ENCODE measurements around the gene LTBP3. TPM values are rescaled to one million over a fixed set of nuclear protein-coding genes. Genes with fewer than 3 reads are reported as not detected.
"Not testable (repeated sequence)": the region's sequence is repeated elsewhere in the genome, so short reads cannot be mapped to it uniquely, and the experiment has no call there.

The LTBP3 gene
- total RNA-seq, 1 donor from 2014 or later = 22.5 TPM

DNA sequence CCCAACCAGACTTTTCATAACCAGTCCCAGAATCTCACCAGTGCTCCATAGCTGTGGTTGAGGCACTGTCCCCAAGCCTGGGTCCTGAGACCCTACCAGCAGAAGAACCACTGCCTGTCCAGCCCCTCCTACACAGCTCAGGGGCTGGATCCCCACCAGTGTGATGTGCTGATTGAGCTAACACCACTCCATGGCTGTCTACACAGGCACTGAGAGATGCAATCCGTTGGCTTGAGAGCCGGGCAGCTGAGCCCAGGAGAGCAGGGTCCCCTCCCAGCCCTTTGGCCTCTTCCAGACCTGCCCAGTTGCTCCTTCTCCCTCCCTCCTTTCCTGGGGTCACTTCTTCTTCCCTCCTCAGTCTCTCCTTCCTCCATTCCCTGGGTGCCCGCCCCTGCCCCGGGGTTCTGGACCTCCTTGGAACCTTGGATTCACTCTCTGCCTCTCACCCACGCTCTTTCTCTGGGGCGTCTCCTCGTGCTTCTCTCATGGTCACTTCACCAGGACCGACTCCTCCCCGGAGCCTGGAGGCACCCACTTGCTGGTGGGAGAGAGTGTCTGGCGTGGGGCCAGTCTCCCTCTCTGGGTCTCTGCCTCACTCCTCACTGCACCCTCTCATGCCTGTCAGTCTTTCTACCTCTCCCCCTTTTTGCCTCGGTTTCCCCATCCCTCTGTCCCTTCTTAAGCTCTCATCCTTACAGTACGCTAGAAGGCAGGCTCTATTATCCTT is 34.0 kb downstream of the LTBP3 start:
- no peaks in the 10 kb centered on the region for H3K9me3 Mint-ChIP-seq
- no peak for DNase-seq (ENCODE audit: low read depth, low spot score)
- H3K27ac Mint-ChIP-seq (ENCODE audit: unreplicated experiment) = no peak overlapping the region
- no peaks in the 10 kb centered on the region for H3K36me3 Mint-ChIP-seq (ENCODE audit: low read depth)
- no peak for TF ChIP-seq CTCF (conservative IDR thresholded peaks at IDR 0.05)
- peak overlapping the region; percentile 62 for H3K4me3 Mint-ChIP-seq
- H3K4me1 Mint-ChIP-seq = peaks cover 31% of the 10 kb centered on the region
- H3K27me3 Mint-ChIP-seq (ENCODE audit: low read depth) = peaks cover 4% of the 10 kb centered on the region

DNA sequence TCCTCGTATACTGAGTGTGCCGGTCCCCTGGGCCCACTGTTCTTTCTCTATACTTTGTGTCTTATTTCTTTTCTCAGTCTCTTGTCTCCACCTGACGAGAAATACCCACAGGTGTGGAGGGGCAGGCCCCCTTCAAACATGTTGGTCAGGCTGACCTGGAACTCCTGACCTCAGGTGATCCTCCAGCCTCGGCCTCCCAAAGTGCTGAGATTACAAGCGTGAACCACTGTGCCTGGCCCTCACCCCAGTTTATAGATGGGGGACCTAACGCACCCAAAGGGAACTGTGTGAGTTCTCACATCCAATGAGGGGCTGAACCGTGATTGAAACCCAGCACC is 34.6 kb downstream of the LTBP3 start:
- H3K4me3 Mint-ChIP-seq = peak overlapping the region; percentile 62

DNA sequence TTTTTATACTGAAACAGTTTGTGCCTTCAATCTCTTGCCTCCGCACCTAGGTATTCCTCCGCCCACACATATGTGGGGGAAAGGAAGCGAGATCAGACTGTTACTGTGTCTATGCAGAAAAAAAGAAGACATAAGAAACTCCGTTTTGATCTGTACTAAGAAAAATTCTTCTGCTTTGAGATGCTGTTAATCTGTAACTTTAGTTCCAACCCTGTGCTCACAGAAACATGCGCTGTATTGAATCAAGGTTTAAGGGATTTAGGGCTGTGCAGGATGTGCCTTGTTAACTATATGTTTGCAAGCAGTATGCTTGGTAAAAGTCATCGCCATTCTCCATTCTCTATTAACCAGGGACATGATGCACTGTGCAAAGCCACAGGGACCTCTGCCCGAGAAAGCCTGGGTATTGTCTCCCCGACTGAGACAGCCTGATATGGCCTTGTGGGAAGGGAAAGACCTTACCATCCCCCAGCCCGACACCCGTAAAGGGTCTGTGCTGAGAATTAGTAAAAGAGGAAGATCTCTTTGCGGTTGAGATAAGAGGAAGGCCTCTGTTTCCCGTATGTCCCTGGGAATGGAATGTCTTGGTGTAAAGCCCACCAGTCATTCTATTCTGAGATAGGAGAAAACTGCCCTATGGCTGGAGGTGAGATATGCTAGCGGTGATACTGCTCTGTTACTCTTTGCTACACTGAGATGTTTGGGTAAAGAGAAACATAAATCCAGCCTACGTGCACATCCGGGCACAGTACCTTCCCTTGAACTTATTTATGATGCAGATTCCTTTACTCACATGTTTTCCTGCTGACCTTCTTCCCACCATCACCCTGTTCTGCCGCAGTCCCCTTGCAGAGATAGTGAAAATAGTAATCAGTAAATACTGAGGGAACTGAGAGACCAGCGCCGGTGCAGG is 35.2 kb downstream of the LTBP3 start:
- H3K27ac Mint-ChIP-seq (ENCODE audit: unreplicated experiment); H3K36me3 Mint-ChIP-seq (ENCODE audit: low read depth); H3K9me3 Mint-ChIP-seq; H3K27me3 Mint-ChIP-seq (ENCODE audit: low read depth); DNase-seq (ENCODE audit: low read depth, low spot score): not testable (repeated sequence)
- Mint-ChIP-seq H3K4me1 (peaks cover 25% of the 10 kb centered on the region), H3K4me3 (peak overlapping the region; percentile 62)

More for the DNA sequence above, 34.6 kb downstream of the LTBP3 start:
- not testable (repeated sequence) for H3K9me3 Mint-ChIP-seq; H3K27me3 Mint-ChIP-seq (ENCODE audit: low read depth); H3K27ac Mint-ChIP-seq (ENCODE audit: unreplicated experiment); DNase-seq (ENCODE audit: low read depth, low spot score); H3K36me3 Mint-ChIP-seq (ENCODE audit: low read depth)
- peaks cover 26% of the 10 kb centered on the region for H3K4me1 Mint-ChIP-seq

DNA sequence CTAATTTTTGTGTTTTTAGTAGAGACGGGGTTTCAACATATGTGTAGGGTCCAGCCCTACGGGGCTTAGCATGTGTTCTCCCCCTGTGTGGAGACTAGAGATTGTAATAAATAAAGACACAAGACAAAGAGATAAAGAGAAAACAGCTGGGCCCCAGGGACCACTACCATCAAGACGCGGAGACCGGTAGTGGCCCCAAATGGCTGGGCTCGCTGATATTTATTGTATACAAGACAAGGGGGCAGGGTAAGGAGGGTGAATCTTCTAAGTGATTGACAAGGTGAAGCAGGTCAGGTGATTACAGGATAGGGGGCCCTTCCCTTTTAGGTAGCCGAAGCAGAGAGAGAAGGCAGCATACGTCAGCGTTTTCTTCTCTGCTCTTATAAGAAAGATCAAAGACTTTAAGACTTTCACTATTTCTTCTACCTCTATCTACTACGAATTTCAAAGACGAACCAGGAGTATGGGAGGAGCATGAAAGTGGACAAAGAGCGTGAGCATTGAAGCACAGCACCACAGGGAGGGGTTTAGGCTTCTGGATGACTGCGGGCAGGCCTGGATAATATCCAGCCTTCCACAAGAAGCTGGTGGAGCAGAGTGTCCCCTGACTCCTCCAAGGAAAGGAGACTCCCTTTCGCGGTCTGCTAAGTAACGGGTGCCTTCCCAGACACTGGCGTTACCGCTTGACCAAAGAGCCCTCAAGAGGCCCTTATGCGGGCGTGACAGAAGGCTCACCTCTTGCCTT is 36.2 kb downstream of the LTBP3 start:
- DNase-seq (ENCODE audit: low read depth, low spot score); H3K27ac Mint-ChIP-seq (ENCODE audit: unreplicated experiment); H3K27me3 Mint-ChIP-seq (ENCODE audit: low read depth); H3K36me3 Mint-ChIP-seq (ENCODE audit: low read depth); H3K9me3 Mint-ChIP-seq: not testable (repeated sequence)
- Mint-ChIP-seq H3K4me3 (peak overlapping the region; percentile 47), H3K4me1 (peaks cover 25% of the 10 kb centered on the region)

DNA sequence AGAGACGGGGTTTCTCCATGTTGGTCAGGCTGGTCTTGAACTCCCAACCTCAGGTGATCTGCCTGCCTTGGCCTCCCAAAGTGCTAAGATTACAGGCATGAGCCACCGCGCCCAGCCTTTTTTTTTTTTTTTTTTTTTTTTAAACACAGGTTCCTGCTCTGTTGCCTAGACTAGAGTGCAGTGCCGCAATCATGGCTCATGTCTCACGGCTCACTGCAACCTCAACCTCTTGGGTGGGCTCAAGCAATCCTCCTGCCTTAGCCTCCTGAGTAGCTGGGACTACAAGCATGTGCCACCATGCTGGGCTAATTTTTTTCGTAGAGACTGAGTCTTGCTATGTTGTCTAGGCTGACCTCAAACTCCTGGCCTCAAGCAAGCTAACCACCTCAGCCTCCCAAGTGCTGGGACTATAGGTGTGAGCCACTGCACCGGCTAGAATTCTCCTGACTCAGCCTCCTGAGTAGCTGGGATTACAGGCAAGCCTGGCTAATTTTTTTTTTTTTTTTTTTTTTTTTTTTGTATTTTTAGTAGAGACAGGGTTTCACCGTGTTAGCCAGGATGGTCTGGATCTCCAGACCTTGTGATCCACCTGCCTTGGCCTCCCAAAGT is 39.1 kb downstream of the LTBP3 start:
- DNase-seq (ENCODE audit: low read depth, low spot score); H3K27me3 Mint-ChIP-seq (ENCODE audit: low read depth); H3K4me3 Mint-ChIP-seq; H3K36me3 Mint-ChIP-seq (ENCODE audit: low read depth); H3K27ac Mint-ChIP-seq (ENCODE audit: unreplicated experiment); H3K9me3 Mint-ChIP-seq: not testable (repeated sequence)
- peaks cover 13% of the 10 kb centered on the region for H3K4me1 Mint-ChIP-seq

GRCh38 chr11:65516135-65516968 is 41.8 kb downstream of the LTBP3 start:
- Mint-ChIP-seq H3K27ac (ENCODE audit: unreplicated experiment) (no peak overlapping the region), H3K36me3 (ENCODE audit: low read depth) (no peaks in the 10 kb centered on the region), H3K27me3 (ENCODE audit: low read depth) (no peaks in the 10 kb centered on the region), H3K4me3 (no peak overlapping the region), H3K9me3 (no peaks in the 10 kb centered on the region), H3K4me1 (no peaks in the 10 kb centered on the region)
- no peak for TF ChIP-seq CTCF (conservative IDR thresholded peaks at IDR 0.05)
- DNase-seq (ENCODE audit: low read depth, low spot score) = no peak

DNA sequence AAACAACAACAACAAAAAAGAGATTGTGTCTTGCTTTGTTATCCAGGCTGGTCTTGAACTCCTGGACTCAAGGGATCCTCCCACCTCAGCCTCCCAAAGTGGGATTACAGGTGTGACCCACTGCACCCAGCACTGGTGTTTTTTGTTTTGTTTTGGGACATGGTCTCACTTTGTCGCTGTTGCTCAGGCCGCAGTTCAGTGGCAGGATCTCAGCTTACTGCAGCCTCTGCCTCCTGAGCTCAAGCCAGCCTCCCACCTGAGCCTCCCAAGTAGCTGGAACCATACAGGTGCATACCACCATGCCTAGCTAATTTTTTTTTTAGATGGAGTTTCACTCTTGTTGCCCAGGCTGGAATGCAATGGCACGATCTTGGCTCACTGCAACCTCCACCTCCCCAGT is 45.8 kb downstream of the LTBP3 start:
- H3K4me3 Mint-ChIP-seq; H3K36me3 Mint-ChIP-seq (ENCODE audit: low read depth); DNase-seq (ENCODE audit: low read depth, low spot score); H3K27ac Mint-ChIP-seq (ENCODE audit: unreplicated experiment); H3K9me3 Mint-ChIP-seq: not testable (repeated sequence)
- Mint-ChIP-seq H3K4me1 (peaks cover 22% of the 10 kb centered on the region), H3K27me3 (ENCODE audit: low read depth) (peaks cover 33% of the 10 kb centered on the region)

Measured in neural crest cell (in vitro differentiated cells).